Measurements from ENCODE around the gene ILK. TPM values are rescaled to one million over a fixed set of nuclear protein-coding genes. Genes with fewer than 3 reads are reported as not detected.

The ILK gene
- total and polyA plus RNA-seq, 2 of the 13 experiments (the other 11 are each of a cell fraction or from before 2014, with no cell fraction given), result 70.3 to 108 TPM

DNA sequence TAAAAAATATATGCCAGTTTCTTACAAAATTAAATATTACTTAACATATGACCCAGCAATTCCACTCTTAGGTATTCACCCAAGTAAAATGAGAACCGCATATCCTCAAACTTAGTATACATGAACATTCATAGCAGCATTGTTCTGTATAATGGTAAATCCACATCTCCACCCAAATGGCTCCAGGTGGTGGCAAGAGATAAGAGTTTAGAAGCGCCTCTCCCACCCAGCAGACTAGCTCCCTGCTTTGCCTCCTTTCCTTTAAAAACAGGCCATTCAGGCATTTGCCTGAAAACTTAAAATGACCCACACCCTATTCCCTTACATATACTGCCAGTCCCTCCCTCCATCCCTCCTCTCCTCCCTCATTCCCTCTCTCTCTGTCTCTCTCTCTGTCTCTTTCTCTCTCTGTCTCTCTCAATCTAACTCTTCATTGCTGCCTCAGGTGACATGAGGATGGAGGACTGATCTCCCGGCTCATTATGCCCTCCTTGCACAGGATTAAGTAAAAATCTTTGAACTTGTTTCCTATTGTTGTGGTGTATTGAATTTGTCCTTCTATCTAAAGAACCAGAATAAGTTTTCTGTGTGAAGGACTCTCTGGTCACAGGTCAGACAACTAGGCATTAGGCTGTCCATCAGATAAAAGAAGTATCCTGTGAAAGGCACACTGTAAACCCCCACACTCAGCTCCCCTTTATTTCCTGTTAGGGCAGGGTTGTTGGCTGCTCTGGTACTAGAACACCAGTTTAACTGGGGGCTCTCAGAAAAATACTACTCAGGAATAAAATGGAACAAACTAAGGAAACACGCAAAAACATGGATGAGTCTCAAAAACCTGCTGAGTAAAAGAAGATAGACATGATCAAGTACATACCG is 48.5 kb upstream of the ILK start:
- no peak overlapping the region for H3K4me3 ChIP-seq (replicated peaks in 1 of 3; ENCODE audit: insufficient read depth in 1 of 3, low read depth in 2 of 3, low read length in 3 of 3)
- no peak overlapping the region for H3K9ac ChIP-seq (ENCODE audit: insufficient read depth, low read depth, low read length)
- ChIA-PET CTCF (ENCODE audit: low intra/inter-chr PET ratio, low total read pairs) (no interaction called here), POLR2A (no interaction called here)
- H2AFZ ChIP-seq (ENCODE audit: low read length), result no peak overlapping the region
- FAIRE-seq (no peak), ATAC-seq (no peak), DNase-seq (ENCODE audit: low spot score) (no peak)
- intact Hi-C loops (cut with micrococcal nuclease; ENCODE audit: unreplicated experiment) (no loop called here), in situ Hi-C loops (cut with HindIII; ENCODE audit: extremely low pct_ligation_motif_present, low pct_unique_long_range_greater_than_20kb) (no loop called here)
- no peaks in the 10 kb centered on the region for H3K9me3 ChIP-seq (ENCODE audit: low read length)
- H3K4me2 ChIP-seq (ENCODE audit: low read depth, low read length), result no peak overlapping the region
- H4K20me1 ChIP-seq (ENCODE audit: insufficient read depth, low read length), result no peaks in the 10 kb centered on the region
- WGBS (ENCODE audit: low lambda C conversion rate), result 92% methylated on average over 5 of the region's 5 CpGs
- H3K27ac ChIP-seq (ENCODE audit: extremely low read length, insufficient read depth, low read length), result no peak overlapping the region
- H3K79me2 ChIP-seq (ENCODE audit: insufficient read depth, low read length), result no peaks in the 10 kb centered on the region
- no peaks in the 10 kb centered on the region for H3K36me3 ChIP-seq (replicated peaks in 1 of 2; ENCODE audit: control insufficient read depth in 1 of 2, insufficient read depth in 2 of 2, low read length in 2 of 2)
- no peaks in the 10 kb centered on the region for H3K4me1 ChIP-seq (ENCODE audit: insufficient read depth, low read length)
- BruUV-seq (replicated peaks), result no TSS peak
- H3K27me3 ChIP-seq (ENCODE audit: control insufficient read depth in 1 of 2, insufficient read depth in 2 of 2, low read length in 2 of 2), result no peaks in the 10 kb centered on the region
- TF ChIP-seq, protein P1, sequence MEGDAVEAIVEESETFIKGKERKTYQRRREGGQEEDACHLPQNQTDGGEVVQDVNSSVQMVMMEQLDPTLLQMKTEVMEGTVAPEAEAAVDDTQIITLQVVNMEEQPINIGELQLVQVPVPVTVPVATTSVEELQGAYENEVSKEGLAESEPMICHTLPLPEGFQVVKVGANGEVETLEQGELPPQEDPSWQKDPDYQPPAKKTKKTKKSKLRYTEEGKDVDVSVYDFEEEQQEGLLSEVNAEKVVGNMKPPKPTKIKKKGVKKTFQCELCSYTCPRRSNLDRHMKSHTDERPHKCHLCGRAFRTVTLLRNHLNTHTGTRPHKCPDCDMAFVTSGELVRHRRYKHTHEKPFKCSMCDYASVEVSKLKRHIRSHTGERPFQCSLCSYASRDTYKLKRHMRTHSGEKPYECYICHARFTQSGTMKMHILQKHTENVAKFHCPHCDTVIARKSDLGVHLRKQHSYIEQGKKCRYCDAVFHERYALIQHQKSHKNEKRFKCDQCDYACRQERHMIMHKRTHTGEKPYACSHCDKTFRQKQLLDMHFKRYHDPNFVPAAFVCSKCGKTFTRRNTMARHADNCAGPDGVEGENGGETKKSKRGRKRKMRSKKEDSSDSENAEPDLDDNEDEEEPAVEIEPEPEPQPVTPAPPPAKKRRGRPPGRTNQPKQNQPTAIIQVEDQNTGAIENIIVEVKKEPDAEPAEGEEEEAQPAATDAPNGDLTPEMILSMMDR (CRISPR knock-in tag; IDR thresholded peaks at IDR 0.05), result no peak
- TF ChIP-seq, protein P2, sequence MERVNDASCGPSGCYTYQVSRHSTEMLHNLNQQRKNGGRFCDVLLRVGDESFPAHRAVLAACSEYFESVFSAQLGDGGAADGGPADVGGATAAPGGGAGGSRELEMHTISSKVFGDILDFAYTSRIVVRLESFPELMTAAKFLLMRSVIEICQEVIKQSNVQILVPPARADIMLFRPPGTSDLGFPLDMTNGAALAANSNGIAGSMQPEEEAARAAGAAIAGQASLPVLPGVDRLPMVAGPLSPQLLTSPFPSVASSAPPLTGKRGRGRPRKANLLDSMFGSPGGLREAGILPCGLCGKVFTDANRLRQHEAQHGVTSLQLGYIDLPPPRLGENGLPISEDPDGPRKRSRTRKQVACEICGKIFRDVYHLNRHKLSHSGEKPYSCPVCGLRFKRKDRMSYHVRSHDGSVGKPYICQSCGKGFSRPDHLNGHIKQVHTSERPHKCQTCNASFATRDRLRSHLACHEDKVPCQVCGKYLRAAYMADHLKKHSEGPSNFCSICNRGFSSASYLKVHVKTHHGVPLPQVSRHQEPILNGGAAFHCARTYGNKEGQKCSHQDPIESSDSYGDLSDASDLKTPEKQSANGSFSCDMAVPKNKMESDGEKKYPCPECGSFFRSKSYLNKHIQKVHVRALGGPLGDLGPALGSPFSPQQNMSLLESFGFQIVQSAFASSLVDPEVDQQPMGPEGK (CRISPR knock-in tag; IDR thresholded peaks at IDR 0.05), result no peak
- no peak for TF ChIP-seq IKZF4 (CRISPR knock-in tag; IDR thresholded peaks at IDR 0.05; ENCODE audit: borderline replicate concordance, low read depth, not compliant biosample characterization)
- no peak for TF ChIP-seq STAT5B (CRISPR knock-in tag; IDR thresholded peaks at IDR 0.05)
- TF ChIP-seq, protein P3, sequence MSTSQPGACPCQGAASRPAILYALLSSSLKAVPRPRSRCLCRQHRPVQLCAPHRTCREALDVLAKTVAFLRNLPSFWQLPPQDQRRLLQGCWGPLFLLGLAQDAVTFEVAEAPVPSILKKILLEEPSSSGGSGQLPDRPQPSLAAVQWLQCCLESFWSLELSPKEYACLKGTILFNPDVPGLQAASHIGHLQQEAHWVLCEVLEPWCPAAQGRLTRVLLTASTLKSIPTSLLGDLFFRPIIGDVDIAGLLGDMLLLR (CRISPR knock-in tag; IDR thresholded peaks at IDR 0.05), result no peak
- no peak for TF ChIP-seq MIXL1 (CRISPR knock-in tag; IDR thresholded peaks at IDR 0.05)
- no peak for TF ChIP-seq ZNF550 (CRISPR knock-in tag; IDR thresholded peaks at IDR 0.05; ENCODE audit: borderline replicate concordance)
- TF ChIP-seq ZNF317 (CRISPR knock-in tag; IDR thresholded peaks at IDR 0.05), result no peak
- TF ChIP-seq ZNF501 (CRISPR knock-in tag; IDR thresholded peaks at IDR 0.05), result no peak
- TF ChIP-seq, protein P4, sequence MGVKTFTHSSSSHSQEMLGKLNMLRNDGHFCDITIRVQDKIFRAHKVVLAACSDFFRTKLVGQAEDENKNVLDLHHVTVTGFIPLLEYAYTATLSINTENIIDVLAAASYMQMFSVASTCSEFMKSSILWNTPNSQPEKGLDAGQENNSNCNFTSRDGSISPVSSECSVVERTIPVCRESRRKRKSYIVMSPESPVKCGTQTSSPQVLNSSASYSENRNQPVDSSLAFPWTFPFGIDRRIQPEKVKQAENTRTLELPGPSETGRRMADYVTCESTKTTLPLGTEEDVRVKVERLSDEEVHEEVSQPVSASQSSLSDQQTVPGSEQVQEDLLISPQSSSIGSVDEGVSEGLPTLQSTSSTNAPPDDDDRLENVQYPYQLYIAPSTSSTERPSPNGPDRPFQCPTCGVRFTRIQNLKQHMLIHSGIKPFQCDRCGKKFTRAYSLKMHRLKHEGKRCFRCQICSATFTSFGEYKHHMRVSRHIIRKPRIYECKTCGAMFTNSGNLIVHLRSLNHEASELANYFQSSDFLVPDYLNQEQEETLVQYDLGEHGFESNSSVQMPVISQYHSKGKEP (CRISPR knock-in tag; IDR thresholded peaks at IDR 0.05), result no peak
- TF ChIP-seq, protein P5, sequence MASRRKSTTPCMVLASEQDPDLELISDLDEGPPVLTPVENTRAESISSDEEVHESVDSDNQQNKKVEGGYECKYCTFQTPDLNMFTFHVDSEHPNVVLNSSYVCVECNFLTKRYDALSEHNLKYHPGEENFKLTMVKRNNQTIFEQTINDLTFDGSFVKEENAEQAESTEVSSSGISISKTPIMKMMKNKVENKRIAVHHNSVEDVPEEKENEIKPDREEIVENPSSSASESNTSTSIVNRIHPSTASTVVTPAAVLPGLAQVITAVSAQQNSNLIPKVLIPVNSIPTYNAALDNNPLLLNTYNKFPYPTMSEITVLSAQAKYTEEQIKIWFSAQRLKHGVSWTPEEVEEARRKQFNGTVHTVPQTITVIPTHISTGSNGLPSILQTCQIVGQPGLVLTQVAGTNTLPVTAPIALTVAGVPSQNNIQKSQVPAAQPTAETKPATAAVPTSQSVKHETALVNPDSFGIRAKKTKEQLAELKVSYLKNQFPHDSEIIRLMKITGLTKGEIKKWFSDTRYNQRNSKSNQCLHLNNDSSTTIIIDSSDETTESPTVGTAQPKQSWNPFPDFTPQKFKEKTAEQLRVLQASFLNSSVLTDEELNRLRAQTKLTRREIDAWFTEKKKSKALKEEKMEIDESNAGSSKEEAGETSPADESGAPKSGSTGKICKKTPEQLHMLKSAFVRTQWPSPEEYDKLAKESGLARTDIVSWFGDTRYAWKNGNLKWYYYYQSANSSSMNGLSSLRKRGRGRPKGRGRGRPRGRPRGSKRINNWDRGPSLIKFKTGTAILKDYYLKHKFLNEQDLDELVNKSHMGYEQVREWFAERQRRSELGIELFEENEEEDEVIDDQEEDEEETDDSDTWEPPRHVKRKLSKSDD (CRISPR knock-in tag; IDR thresholded peaks at IDR 0.05; ENCODE audit: low read depth), result no peak
- TF ChIP-seq HNRNPUL1 (IDR thresholded peaks at IDR 0.05; ENCODE audit: low read depth, low read length), result no peak
- no peak for TF ChIP-seq ZNF234 (CRISPR knock-in tag; conservative IDR thresholded peaks at IDR 0.05)
- no peak for TF ChIP-seq MYC (CRISPR knock-in tag; IDR thresholded peaks at IDR 0.05; ENCODE audit: borderline replicate concordance)
- TF ChIP-seq FOXA3 (CRISPR knock-in tag; IDR thresholded peaks at IDR 0.05), result no peak
